ENCODE results near the gene NADK. TPM values are rescaled to one million over a fixed set of nuclear protein-coding genes. Genes with fewer than 3 reads are reported as not detected.
"Not testable (repeated sequence)": the region's sequence is repeated elsewhere in the genome, so short reads cannot be mapped to it uniquely, and the experiment has no call there.

NADK gene
- total RNA-seq, 2 experiments from 2014 or later: 57.3 to 65.6 TPM

- no peak overlapping the region for H3K27ac Mint-ChIP-seq
Measured at GRCh38 chr1:1753607-1754005, 24.7 kb downstream of the NADK start.

GRCh38 chr1:1752636-1753606 is 25.3 kb downstream of the NADK start:
- DNase-seq: no peak
- POLR2A ChIA-PET: no interaction called here

More at GRCh38 chr1:1753607-1754005, 24.7 kb downstream of the NADK start:
- ATAC-seq: no peak
- H3K4me1 Mint-ChIP-seq (ENCODE audit: low read depth): peaks cover 2% of the 10 kb centered on the region
- H3K9me3 Mint-ChIP-seq: no peaks in the 10 kb centered on the region
- H3K36me3 Mint-ChIP-seq (ENCODE audit: low read depth): peaks cover 20% of the 10 kb centered on the region
- no peak for TF ChIP-seq CTCF (IDR thresholded peaks at IDR 0.05)
- no peak overlapping the region for H3K4me3 Mint-ChIP-seq
- no peaks in the 10 kb centered on the region for H3K27me3 Mint-ChIP-seq
- intact Hi-C loops (cut with micrococcal nuclease): no loop called here
- CTCF ChIA-PET: no interaction called here
- DNase-seq: no peak
- POLR2A ChIA-PET: no interaction called here

GRCh38 chr1:1752190-1752589 is 26.1 kb downstream of the NADK start:
- H3K4me3 Mint-ChIP-seq: no peak overlapping the region
- POLR2A ChIA-PET: no interaction called here

More at GRCh38 chr1:1752636-1753606, 25.3 kb downstream of the NADK start:
- intact Hi-C loops (cut with micrococcal nuclease): no loop called here
- no peak overlapping the region for H3K4me3 Mint-ChIP-seq
- no peaks in the 10 kb centered on the region for H3K9me3 Mint-ChIP-seq
- H3K4me1 Mint-ChIP-seq (ENCODE audit: low read depth): peaks cover 6% of the 10 kb centered on the region
- H3K27me3 Mint-ChIP-seq: no peaks in the 10 kb centered on the region
- no peak for TF ChIP-seq CTCF (IDR thresholded peaks at IDR 0.05)
- CTCF ChIA-PET: no interaction called here
- H3K27ac Mint-ChIP-seq: no peak overlapping the region
- peaks cover 19% of the 10 kb centered on the region for H3K36me3 Mint-ChIP-seq (ENCODE audit: low read depth)
- ATAC-seq: no peak

GRCh38 chr1:1749941-1750340 is 28.3 kb downstream of the NADK start:
- H3K36me3 Mint-ChIP-seq (ENCODE audit: low read depth); POLR2A ChIA-PET; intact Hi-C loops (cut with micrococcal nuclease); H3K27me3 Mint-ChIP-seq; H3K9me3 Mint-ChIP-seq; H3K4me1 Mint-ChIP-seq (ENCODE audit: low read depth); H3K4me3 Mint-ChIP-seq; CTCF ChIA-PET; DNase-seq; ATAC-seq; H3K27ac Mint-ChIP-seq: not testable (repeated sequence)

More at GRCh38 chr1:1752190-1752589, 26.1 kb downstream of the NADK start:
- no peaks in the 10 kb centered on the region for H3K27me3 Mint-ChIP-seq
- no peaks in the 10 kb centered on the region for H3K9me3 Mint-ChIP-seq
- peaks cover 6% of the 10 kb centered on the region for H3K4me1 Mint-ChIP-seq (ENCODE audit: low read depth)
- TF ChIP-seq CTCF (IDR thresholded peaks at IDR 0.05): no peak
- peaks cover 16% of the 10 kb centered on the region for H3K36me3 Mint-ChIP-seq (ENCODE audit: low read depth)
- H3K27ac Mint-ChIP-seq: no peak overlapping the region
- DNase-seq (no peak), ATAC-seq (no peak)
- intact Hi-C loops (cut with micrococcal nuclease): no loop called here
- CTCF ChIA-PET: no interaction called here

GRCh38 chr1:1748686-1749321 is 29.5 kb downstream of the NADK start:
- ChIA-PET CTCF (no interaction called here), POLR2A (interaction anchor here (0.5 kb wide), 1 partner anchor 302 kb away, joined by 3 read pairs; no protein-coding TSS in a partner anchor)
- TF ChIP-seq CTCF (IDR thresholded peaks at IDR 0.05): no peak
- intact Hi-C loops (cut with micrococcal nuclease): no loop called here
- Mint-ChIP-seq H3K9me3 (no peaks in the 10 kb centered on the region), H3K27me3 (no peaks in the 10 kb centered on the region), H3K27ac (no peak overlapping the region), H3K4me1 (ENCODE audit: low read depth) (peaks cover 6% of the 10 kb centered on the region), H3K4me3 (no peak overlapping the region), H3K36me3 (ENCODE audit: low read depth) (peaks cover 6% of the 10 kb centered on the region)
- no peak for ATAC-seq
- no peak for DNase-seq

- H3K9me3 Mint-ChIP-seq; CTCF ChIA-PET; DNase-seq; H3K27me3 Mint-ChIP-seq; intact Hi-C loops (cut with micrococcal nuclease); H3K36me3 Mint-ChIP-seq (ENCODE audit: low read depth); H3K27ac Mint-ChIP-seq: not testable (repeated sequence)
- peaks cover 10% of the 10 kb centered on the region for H3K4me1 Mint-ChIP-seq (ENCODE audit: low read depth)
- POLR2A ChIA-PET: interaction anchor here (0.6 kb wide), 1 partner anchor 80 kb away, joined by 3 read pairs; no protein-coding TSS in a partner anchor
- peak overlapping the region; percentile 63 for H3K4me3 Mint-ChIP-seq
- peak; percentile 83 for ATAC-seq
Measured at GRCh38 chr1:1746566-1746909, 31.7 kb downstream of the NADK start.

- POLR2A ChIA-PET: interaction anchor here (0.6 kb wide), 1 partner anchor 81 kb away, joined by 3 read pairs; no protein-coding TSS in a partner anchor
- H3K4me3 Mint-ChIP-seq: peak overlapping the region; percentile 63
- H3K36me3 Mint-ChIP-seq (ENCODE audit: low read depth); H3K9me3 Mint-ChIP-seq; H3K27me3 Mint-ChIP-seq; CTCF ChIA-PET; intact Hi-C loops (cut with micrococcal nuclease): not testable (repeated sequence)
- ATAC-seq (peak; percentile 81), DNase-seq (peak; percentile 86)
- H3K27ac Mint-ChIP-seq: peak overlapping the region; percentile 87
- H3K4me1 Mint-ChIP-seq (ENCODE audit: low read depth): peaks cover 10% of the 10 kb centered on the region
Measured at GRCh38 chr1:1745651-1746565, 32.4 kb downstream of the NADK start.

Data from activated CD8-positive, alpha-beta T cell treated with anti-CD3 and anti-CD28 coated beads for 36 hours (primary cell).